Adrenal gland (tissue), 5 donors: Measurements from ENCODE around the gene MARK2.

ENCODE experiments used
- CTCF ChIP-seq, 6 experiments: fragments of 450-650 bp in 4 of 6; fragments of 200-600 bp in 2 of 6; sonication (generic) in 1 of 6; IDR thresholded peaks; 1 replicate in 5 of 6; 2 replicates in 1 of 6; pipeline versions ENCODE4 v1.5.1 to v1.8.0; 2016 to 2021; ENCODE audit warnings: antibody characterized with exemption in 6 of 6, mild to moderate bottlenecking in 2 of 6, moderate library complexity in 1 of 6
- POLR2A ChIP-seq, 2 donors: fragments of 450-650 bp; IDR thresholded peaks; one replicate each; pipeline ENCODE4 v1.6.1; 2017; ENCODE audit warnings: antibody characterized with exemption in 2 of 2, mild to moderate bottlenecking in 2 of 2, moderate library complexity in 1 of 2
- donor health status: DM: no; HTN: no; CAD: no.

GRCh38 chr11:63906585-63906984, 67.7 kb downstream of the MARK2 start:
- TF ChIP-seq CTCF (IDR thresholded peaks at IDR 0.05) (peak in 1 of 6 experiments; percentile 31), POLR2A (IDR thresholded peaks at IDR 0.05) (no peak)
